H1 (cell line): ENCODE results near the gene CALML4. TPM values are rescaled to one million over a fixed set of nuclear protein-coding genes. Genes with fewer than 3 reads are reported as not detected.
A peak's percentile ranks its signal among the peaks of the same experiment; 100 is the strongest.
"Not testable (repeated sequence)": the region's sequence is repeated elsewhere in the genome, so short reads cannot be mapped to it uniquely, and the experiment has no call there.

Experiments used
- CTCF ChIA-PET: fragments of 300-600 bp; sonication (Branson Sonifier 250); formaldehyde crosslinking; loops from one replicate; lab custom pipeline; 2021; ENCODE audit not compliant: partially characterized antibody; lab: Charles Lee
- POLR2A ChIA-PET: fragments of 300-600 bp; sonication (Branson Sonifier 250); formaldehyde crosslinking; loops from one replicate; lab custom pipeline; 2021; ENCODE audit warnings: inconsistent platforms; ENCODE audit not compliant: partially characterized antibody; lab: Charles Lee
- DNase-seq, 2 experiments: peaks; one replicate each; pipeline versions ENCODE4 v3.0.0 to v3.0.0-alpha.2; 2010 to 2022; ENCODE audit warnings: low spot score in 2 of 2, low read depth in 1 of 2, mixed read lengths in 1 of 2
- FAIRE-seq: peaks from 2 replicates; lab custom pipeline; 2011; peaks lifted over from hg19 to GRCh38; lab: Jason Lieb, UNC
- H2AFZ ChIP-seq: 2 replicates; pipeline ENCODE4 v1.8.1; 2012; ENCODE audit warnings: low read length, inconsistent platforms
- H2AK5ac ChIP-seq: 2 replicates; pipeline ENCODE4 v1.6.1; 2013; ENCODE audit warnings: low read depth, low read length
- H2BK120ac ChIP-seq: replicated peaks from 2 replicates; pipeline ENCODE3; 2013; ENCODE audit warnings: low read depth, low read length, inconsistent platforms
- H2BK12ac ChIP-seq: 2 replicates; pipeline ENCODE4 v1.6.1; 2013; ENCODE audit warnings: low read depth, low read length
- H2BK15ac ChIP-seq: 2 replicates; pipeline ENCODE4 v1.6.1; 2013; ENCODE audit warnings: low read length
- H2BK20ac ChIP-seq: 2 replicates; pipeline ENCODE4 v1.6.1; 2013; ENCODE audit warnings: low read length
- H2BK5ac ChIP-seq: 2 replicates; pipeline ENCODE4 v1.6.1; 2013; ENCODE audit warnings: low read depth, low read length
- H3K14ac ChIP-seq: 2 replicates; pipeline ENCODE4 v1.6.1; 2013; ENCODE audit warnings: inconsistent platforms; ENCODE audit not compliant: insufficient read length
- H3K18ac ChIP-seq: 2 replicates; pipeline ENCODE4 v1.6.1; 2013; ENCODE audit warnings: low read length; ENCODE audit errors: extremely low read depth
- H3K23ac ChIP-seq: 2 replicates; pipeline ENCODE4 v1.6.1; 2013; ENCODE audit warnings: inconsistent platforms; ENCODE audit not compliant: insufficient read length
- H3K23me2 ChIP-seq: 2 replicates; pipeline ENCODE4 v1.6.1; 2013; ENCODE audit warnings: low read depth, low read length
- H3K27ac ChIP-seq: 2 replicates; pipeline ENCODE4 v1.6.1; 2011; ENCODE audit warnings: low read depth, low read length, inconsistent platforms
- H3K27me3 ChIP-seq, 4 experiments: replicated peaks in 1 of 4; 1 replicate in 1 of 4; 2 replicates in 3 of 4; pipeline versions ENCODE4 v1.6.1 to v1.8.1; 2011 to 2013; ENCODE audit warnings: low read length in 3 of 4, mild to moderate bottlenecking in 3 of 4, inconsistent platforms in 2 of 4, mixed read lengths in 2 of 4, moderate library complexity in 1 of 4; ENCODE audit not compliant: control insufficient read depth in 3 of 4, insufficient read depth in 3 of 4; ENCODE audit errors: extremely low read depth in 1 of 4
- H3K36me3 ChIP-seq, 4 experiments: 2 replicates each; pipeline versions ENCODE4 v1.6.1 to v1.8.1; 2011 to 2013; ENCODE audit warnings: mild to moderate bottlenecking in 4 of 4, low read length in 3 of 4, moderate library complexity in 2 of 4, control low read depth in 1 of 4, inconsistent platforms in 1 of 4; ENCODE audit not compliant: insufficient read depth in 4 of 4, control insufficient read depth in 2 of 4
- H3K4ac ChIP-seq: replicated peaks from 2 replicates; pipeline ENCODE3; 2013; ENCODE audit warnings: low read length, low read depth, mixed read lengths, inconsistent platforms; ENCODE audit not compliant: insufficient read length
- H3K4me1 ChIP-seq, 4 experiments: replicated peaks in 1 of 4; 1 replicate in 1 of 4; 2 replicates in 3 of 4; pipeline versions ENCODE4 v1.6.1 to v1.8.1; 2011 to 2013; ENCODE audit warnings: low read length in 3 of 4, inconsistent platforms in 2 of 4, mixed read lengths in 1 of 4; ENCODE audit not compliant: insufficient read depth in 4 of 4, control insufficient read depth in 3 of 4
- H3K4me2 ChIP-seq, 2 experiments: 2 replicates each; pipeline versions ENCODE4 v1.6.1 to v1.8.1; 2011 to 2013; ENCODE audit warnings: low read depth in 2 of 2, low read length in 2 of 2, control low read depth in 1 of 2, inconsistent platforms in 1 of 2, mild to moderate bottlenecking in 1 of 2; ENCODE audit not compliant: insufficient read depth in 1 of 2
- H3K4me3 ChIP-seq, 4 experiments: fragments of 200-600, 300-600 bp in 1 of 4; sonication (generic), shearing (Covaris generic), sonication (Bioruptor Twin) in 1 of 4; 2 replicates each; pipeline versions ENCODE4 v1.5.1 to v1.8.1; 2011 to 2016; ENCODE audit warnings: low read length in 4 of 4, low read depth in 3 of 4, control low read depth in 2 of 4, inconsistent platforms in 2 of 4, mild to moderate bottlenecking in 2 of 4, mixed read lengths in 1 of 4, moderate library complexity in 1 of 4; ENCODE audit not compliant: insufficient read depth in 2 of 4; ENCODE audit errors: extremely low read depth in 1 of 4
- H3K56ac ChIP-seq: replicated peaks from 2 replicates; pipeline ENCODE3; 2013; ENCODE audit warnings: low read depth, mild to moderate bottlenecking, mixed read lengths, low read length, inconsistent platforms; ENCODE audit not compliant: insufficient read length
- H3K79me1 ChIP-seq: 2 replicates; pipeline ENCODE4 v1.6.1; 2013; ENCODE audit warnings: low read depth, low read length, control low read depth
- H3K79me2 ChIP-seq, 2 experiments: 2 replicates each; pipeline versions ENCODE4 v1.6.1 to v1.8.1; 2012 to 2013; ENCODE audit warnings: low read length in 2 of 2, mild to moderate bottlenecking in 2 of 2, inconsistent platforms in 1 of 2; ENCODE audit not compliant: insufficient read depth in 2 of 2, control insufficient read depth in 1 of 2
- H3K9ac ChIP-seq, 4 experiments: replicated peaks in 1 of 4; 1 replicate in 1 of 4; 2 replicates in 3 of 4; pipeline versions ENCODE4 v1.6.1 to v1.8.1; 2011 to 2013; ENCODE audit warnings: low read depth in 3 of 4, low read length in 3 of 4, control low read depth in 2 of 4, mild to moderate bottlenecking in 2 of 4, moderate library complexity in 2 of 4, inconsistent platforms in 1 of 4; ENCODE audit errors: extremely low read depth in 1 of 4
- H3K9me3 ChIP-seq, 2 experiments: 2 replicates each; pipeline versions ENCODE4 v1.6.1 to v1.8.1; 2012 to 2013; ENCODE audit warnings: mild to moderate bottlenecking in 2 of 2, moderate library complexity in 2 of 2, control low read depth in 1 of 2, inconsistent platforms in 1 of 2, low read depth in 1 of 2, low read length in 1 of 2, mixed read lengths in 1 of 2; ENCODE audit not compliant: insufficient read depth in 2 of 2
- H4K20me1 ChIP-seq, 2 experiments: replicated peaks in 1 of 2; 2 replicates each; pipeline versions ENCODE3 to v1.8.1; 2011 to 2013; ENCODE audit warnings: inconsistent platforms in 2 of 2, low read length in 2 of 2, mild to moderate bottlenecking in 1 of 2; ENCODE audit not compliant: insufficient read depth in 2 of 2, control insufficient read depth in 1 of 2
- H4K5ac ChIP-seq: 2 replicates; pipeline ENCODE4 v1.6.1; 2013; ENCODE audit warnings: low read length, low read depth, mixed read lengths, inconsistent platforms; ENCODE audit not compliant: insufficient read length
- H4K8ac ChIP-seq: 2 replicates; pipeline ENCODE4 v1.8.0; 2013; ENCODE audit warnings: mild to moderate bottlenecking, moderate library complexity, low read length, inconsistent platforms; ENCODE audit not compliant: insufficient read depth; ENCODE audit errors: extremely low read depth
- H4K91ac ChIP-seq: replicated peaks from 2 replicates; pipeline ENCODE3; 2013; ENCODE audit warnings: low read length, mixed read lengths, inconsistent platforms; ENCODE audit not compliant: insufficient read length
- WGBS, 2 experiments: shearing (Covaris generic) in 1 of 2; methylation state at CpG; one replicate each; pipeline versions ENCODE4 v1.1.6 to v1.1.7; 2013 to 2015; ENCODE audit warnings: low lambda C conversion rate in 2 of 2, mixed read lengths in 2 of 2, inconsistent platforms in 1 of 2, low coverage in 1 of 2, missing lambda C conversion rate in 1 of 2; ENCODE audit not compliant: insufficient replicate concordance in 2 of 2, insufficient coverage in 1 of 2, insufficient read length in 1 of 2; ENCODE audit errors: extremely low coverage in 1 of 2, missing lambda C conversion rate in 1 of 2; 5-methylcytosine and 5-hydroxymethylcytosine counted together
- polyA plus RNA-seq, 7 experiments: library from polyadenylated mRNA; depleted of rRNA in 3 of 7; stranded (reverse) in 5 of 7; unstranded in 2 of 7; fragments of >200 nt in 5 of 7; fragments of 200-250 nt in 2 of 7; gene quantifications; 1 replicate in 5 of 7; 2 replicates in 1 of 7; 4 replicates in 1 of 7; pipeline versions ENCODE4 v1.2.1 to v1.2.3, GENCODE V29; 2011 to 2013; ENCODE audit warnings: missing spikeins in 2 of 7, mixed read lengths in 2 of 7
- total RNA-seq: library from RNA; stranded (reverse); fragmentation: NEBNext Ultra II Directional; extraction: Animal tissue kit (Norgen Biotek cat#: 25700); gene quantifications from 2 replicates; pipeline ENCODE4 v1.2.1, GENCODE V29; 2021

Gene CALML4
- total and polyA plus RNA-seq, 2 of the 8 experiments (the other 6 are each of a cell fraction or from before 2014, with no cell fraction given) = 3.8 to 12.5 TPM

- not testable (repeated sequence) for H2BK15ac ChIP-seq, H3K9ac ChIP-seq, H3K27ac ChIP-seq, H4K5ac ChIP-seq, H3K14ac ChIP-seq, H4K20me1 ChIP-seq, H3K23me2 ChIP-seq, H3K18ac ChIP-seq, H2BK5ac ChIP-seq, H3K79me1 ChIP-seq, H2AFZ ChIP-seq, H2AK5ac ChIP-seq, FAIRE-seq, H3K4ac ChIP-seq, H2BK20ac ChIP-seq, H3K4me1 ChIP-seq, H2BK12ac ChIP-seq, H3K36me3 ChIP-seq, H3K4me2 ChIP-seq, H3K23ac ChIP-seq, H3K79me2 ChIP-seq, H4K8ac ChIP-seq, H3K56ac ChIP-seq, H2BK120ac ChIP-seq, H4K91ac ChIP-seq, H3K27me3 ChIP-seq, H3K4me3 ChIP-seq, H3K9me3 ChIP-seq
- ChIA-PET POLR2A (interaction anchor here (0.6 kb wide), 1 partner anchor 14 kb away, joined by 3 read pairs; no protein-coding TSS in a partner anchor), CTCF (interaction anchor here (0.9 to 6.3 kb wide), 2 partner anchors 18 to 71 kb away, joined by 4 to 26 read pairs; no protein-coding TSS in a partner anchor)
- DNase-seq = peak in 1 of 2 experiments; percentile 37
- WGBS, 2 experiments = 90% methylated on average over 9 of the region's 9 CpGs; no CpG with 5 or more reads in 1 of the 2 experiments
Measured at GRCh38 chr15:68234520-68234919, 29.4 kb upstream of the CALML4 start.
